Measurements from ENCODE around the gene CLK3. TPM values are rescaled to one million over a fixed set of nuclear protein-coding genes. Genes with fewer than 3 reads are reported as not detected.

Gene CLK3
- total RNA-seq, 1 experiment from 2014 or later = 56.2 TPM

DNA sequence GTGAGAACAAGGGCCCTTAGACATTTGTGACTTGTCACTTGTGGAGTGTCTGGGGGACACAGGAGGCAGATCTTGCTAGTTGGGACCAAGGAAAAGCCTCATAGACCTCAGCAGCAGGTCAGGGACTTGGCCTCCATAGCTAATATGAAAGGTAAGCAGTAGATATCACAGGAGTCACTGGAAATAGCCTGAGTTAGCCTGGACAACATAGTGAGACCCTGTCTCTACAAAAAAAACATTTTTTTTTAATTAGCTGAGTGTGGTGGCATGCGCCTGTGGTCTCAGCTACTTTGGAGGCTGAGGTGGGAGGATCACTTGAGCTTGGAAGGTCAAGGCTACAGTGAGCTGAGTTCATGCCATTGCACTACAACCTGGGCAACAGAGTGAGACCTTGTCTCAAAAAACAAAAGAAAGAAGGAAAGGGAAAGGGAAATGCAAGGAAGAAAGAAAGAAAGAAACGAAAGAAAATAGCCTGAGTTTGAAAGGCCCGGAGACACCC is 37.1 kb upstream of the CLK3 start:
- CTCF ChIA-PET = no interaction called here
- ATAC-seq = no peak
- BruUV-seq (replicated peaks) = no TSS peak

DNA sequence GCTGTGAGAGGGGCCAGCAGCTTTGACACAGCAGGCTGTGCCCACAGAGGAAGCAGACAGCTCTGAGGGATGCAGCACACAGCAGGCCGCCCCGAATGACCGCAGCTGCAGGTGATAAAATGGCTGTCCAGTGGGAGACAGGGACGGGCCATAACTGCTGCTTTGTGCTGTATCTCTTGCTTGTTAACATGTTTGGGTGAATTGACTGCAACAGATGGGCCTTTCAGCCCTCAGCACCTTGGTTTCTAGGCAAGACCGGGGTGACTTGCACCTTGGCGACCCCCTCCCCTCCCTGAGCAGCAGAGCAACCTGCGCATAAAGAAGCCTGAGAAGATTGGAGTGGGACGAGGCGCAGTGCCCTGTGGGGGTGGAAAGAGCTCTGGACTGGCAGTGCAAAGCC is 36.6 kb upstream of the CLK3 start:
- Histone ChIP-seq H3K9me2 (replicated peaks; ENCODE audit: low read length) (no peaks in the 10 kb centered on the region), H4K20me1 (ENCODE audit: low read length) (no peaks in the 10 kb centered on the region), H3K36me3 (ENCODE audit: low read depth, low read length) (peaks cover 21% of the 10 kb centered on the region), H3K27ac (ENCODE audit: low read length) (no peak overlapping the region), H3K27me3 (ENCODE audit: low read length) (no peaks in the 10 kb centered on the region), H3K9ac (ENCODE audit: low read length) (no peak overlapping the region), H2AFZ (ENCODE audit: low read length) (no peak overlapping the region), H3K4me3 (ENCODE audit: low read length) (no peak overlapping the region), H3K9me3 (ENCODE audit: low read length) (no peaks in the 10 kb centered on the region), H3F3A (ENCODE audit: low read length, unreplicated experiment) (no peaks in the 10 kb centered on the region), H3K79me2 (ENCODE audit: low read length) (no peaks in the 10 kb centered on the region), H3K4me2 (ENCODE audit: low read length) (no peak overlapping the region), H3K4me1 (ENCODE audit: insufficient read depth, low read length) (no peaks in the 10 kb centered on the region)
- ChIA-PET POLR2A (ENCODE audit: unreplicated experiment) (no interaction called here), CTCF (no interaction called here)
- intact Hi-C loops (cut with micrococcal nuclease) = no loop called here
- no TSS peak for BruUV-seq (replicated peaks)
- DNase-seq = no peak
- TF ChIP-seq, protein P1, sequence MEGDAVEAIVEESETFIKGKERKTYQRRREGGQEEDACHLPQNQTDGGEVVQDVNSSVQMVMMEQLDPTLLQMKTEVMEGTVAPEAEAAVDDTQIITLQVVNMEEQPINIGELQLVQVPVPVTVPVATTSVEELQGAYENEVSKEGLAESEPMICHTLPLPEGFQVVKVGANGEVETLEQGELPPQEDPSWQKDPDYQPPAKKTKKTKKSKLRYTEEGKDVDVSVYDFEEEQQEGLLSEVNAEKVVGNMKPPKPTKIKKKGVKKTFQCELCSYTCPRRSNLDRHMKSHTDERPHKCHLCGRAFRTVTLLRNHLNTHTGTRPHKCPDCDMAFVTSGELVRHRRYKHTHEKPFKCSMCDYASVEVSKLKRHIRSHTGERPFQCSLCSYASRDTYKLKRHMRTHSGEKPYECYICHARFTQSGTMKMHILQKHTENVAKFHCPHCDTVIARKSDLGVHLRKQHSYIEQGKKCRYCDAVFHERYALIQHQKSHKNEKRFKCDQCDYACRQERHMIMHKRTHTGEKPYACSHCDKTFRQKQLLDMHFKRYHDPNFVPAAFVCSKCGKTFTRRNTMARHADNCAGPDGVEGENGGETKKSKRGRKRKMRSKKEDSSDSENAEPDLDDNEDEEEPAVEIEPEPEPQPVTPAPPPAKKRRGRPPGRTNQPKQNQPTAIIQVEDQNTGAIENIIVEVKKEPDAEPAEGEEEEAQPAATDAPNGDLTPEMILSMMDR (conservative IDR thresholded peaks at IDR 0.05; ENCODE audit: low read depth, low read length) = no peak
- TF ChIP-seq EZH2 (IDR thresholded peaks at IDR 0.05; ENCODE audit: low read length, unreplicated experiment) = no peak
- ATAC-seq = no peak

More for the DNA sequence above, 37.1 kb upstream of the CLK3 start:
- no peak overlapping the region for H3K9ac ChIP-seq (ENCODE audit: low read length)
- POLR2A ChIA-PET (ENCODE audit: unreplicated experiment) = no interaction called here
- H3K27ac ChIP-seq (ENCODE audit: low read length) = no peak overlapping the region
- peaks cover 23% of the 10 kb centered on the region for H3K36me3 ChIP-seq (ENCODE audit: low read depth, low read length)
- no peak overlapping the region for H3K4me2 ChIP-seq (ENCODE audit: low read length)
- H3K79me2 ChIP-seq (ENCODE audit: low read length) = no peaks in the 10 kb centered on the region
- DNase-seq = no peak
- intact Hi-C loops (cut with micrococcal nuclease) = no loop called here
- TF ChIP-seq EZH2phosphoT487 (IDR thresholded peaks at IDR 0.05; ENCODE audit: borderline replicate concordance, low read length) (no peak), EZH2 (IDR thresholded peaks at IDR 0.05; ENCODE audit: low read length, unreplicated experiment) (no peak)
- TF ChIP-seq, protein P1 (conservative IDR thresholded peaks at IDR 0.05; ENCODE audit: low read depth, low read length) = no peak
- H3K4me1 ChIP-seq (ENCODE audit: insufficient read depth, low read length) = no peaks in the 10 kb centered on the region
- no peak overlapping the region for H2AFZ ChIP-seq (ENCODE audit: low read length)
- no peaks in the 10 kb centered on the region for H3K27me3 ChIP-seq (ENCODE audit: low read length)
- H3K4me3 ChIP-seq (ENCODE audit: low read length) = no peak overlapping the region
- no peaks in the 10 kb centered on the region for H3F3A ChIP-seq (ENCODE audit: low read length, unreplicated experiment)
- H3K9me2 ChIP-seq (replicated peaks; ENCODE audit: low read length) = no peaks in the 10 kb centered on the region
- no peaks in the 10 kb centered on the region for H3K9me3 ChIP-seq (ENCODE audit: low read length)
- H4K20me1 ChIP-seq (ENCODE audit: low read length) = no peaks in the 10 kb centered on the region

DNA sequence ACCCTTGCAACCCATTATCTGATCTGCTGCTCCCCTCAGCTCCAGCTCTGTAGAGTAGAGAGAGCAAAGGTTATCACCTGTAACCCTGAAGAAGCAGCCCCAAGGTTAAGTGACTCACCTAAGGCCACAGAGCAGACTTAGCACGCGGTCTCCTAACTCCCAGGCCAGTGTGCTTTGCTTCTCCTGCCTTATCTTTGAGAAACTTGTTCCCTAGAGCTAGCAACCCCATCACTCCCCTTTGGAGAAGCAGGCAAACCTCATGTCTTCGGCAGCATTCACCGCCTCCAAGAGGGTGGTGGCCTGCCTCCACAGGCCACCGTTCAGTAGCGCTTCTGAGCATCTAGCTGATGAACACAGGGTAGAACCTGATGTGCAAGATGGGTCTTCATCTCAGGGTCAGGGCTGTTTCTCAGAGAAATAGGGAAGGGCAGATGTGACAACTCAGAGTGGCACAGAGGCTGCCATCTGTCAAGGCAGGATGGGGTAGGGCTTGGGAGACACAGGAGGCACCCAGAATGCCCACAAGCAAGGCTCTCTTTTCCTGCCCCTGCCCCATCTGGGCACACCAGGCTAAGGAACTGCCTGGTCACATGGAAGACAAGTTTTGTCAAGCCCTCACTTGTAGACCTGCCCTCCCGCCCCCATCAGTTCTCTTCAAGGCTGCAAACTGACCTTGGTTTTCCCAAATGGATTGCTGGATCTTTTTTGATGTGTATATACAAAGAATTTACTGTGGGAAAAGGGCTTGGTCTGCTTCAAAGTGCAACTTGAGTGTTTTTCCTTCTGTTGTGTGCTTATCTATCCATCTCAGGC is 34.9 kb upstream of the CLK3 start:
- peaks cover 18% of the 10 kb centered on the region; the same call in 1 of the 2 replicates for H3K36me3 ChIP-seq (ENCODE audit: low read depth, low read length)
- no peak overlapping the region for H3K27ac ChIP-seq (ENCODE audit: low read length)
- H3K4me3 ChIP-seq (ENCODE audit: low read length) = no peak overlapping the region
- CTCF ChIA-PET = interaction anchor here (0.6 kb wide), 1 partner anchor 28 kb away, joined by 4 read pairs; no protein-coding TSS in a partner anchor
- no peak for ATAC-seq
- BruUV-seq (replicated peaks) = no TSS peak
- H3K9ac ChIP-seq (ENCODE audit: low read length) = no peak overlapping the region
- no peak overlapping the region for H2AFZ ChIP-seq (ENCODE audit: low read length)
- no peaks in the 10 kb centered on the region for H3K9me3 ChIP-seq (ENCODE audit: low read length)
- no peaks in the 10 kb centered on the region for H3K9me2 ChIP-seq (replicated peaks; ENCODE audit: low read length)
- no peaks in the 10 kb centered on the region for H3F3A ChIP-seq (ENCODE audit: low read length, unreplicated experiment)
- no peak for DNase-seq
- no peaks in the 10 kb centered on the region for H4K20me1 ChIP-seq (ENCODE audit: low read length)
- no peaks in the 10 kb centered on the region for H3K79me2 ChIP-seq (ENCODE audit: low read length)
- no peaks in the 10 kb centered on the region for H3K4me1 ChIP-seq (ENCODE audit: insufficient read depth, low read length)
- no peak overlapping the region for H3K4me2 ChIP-seq (ENCODE audit: low read length)
- intact Hi-C loops (cut with micrococcal nuclease) = no loop called here
- H3K27me3 ChIP-seq (ENCODE audit: low read length) = no peaks in the 10 kb centered on the region
- POLR2A ChIA-PET (ENCODE audit: unreplicated experiment) = no interaction called here
- TF ChIP-seq, protein P1 (conservative IDR thresholded peaks at IDR 0.05; ENCODE audit: low read depth, low read length) = no peak
- TF ChIP-seq EZH2 (IDR thresholded peaks at IDR 0.05; ENCODE audit: low read length, unreplicated experiment) = no peak
- TF ChIP-seq EZH2phosphoT487 (IDR thresholded peaks at IDR 0.05; ENCODE audit: borderline replicate concordance, low read length) = no peak
